Measurements from ENCODE around the gene CSNK1D. TPM values are rescaled to one million over a fixed set of nuclear protein-coding genes. Genes with fewer than 3 reads are reported as not detected.

The CSNK1D gene
- total and polyA plus RNA-seq, 10 of the 15 experiments (the other 5 are each of a cell fraction or from before 2014, with no cell fraction given), result 5.7 to 105 (median 58.1) TPM

DNA sequence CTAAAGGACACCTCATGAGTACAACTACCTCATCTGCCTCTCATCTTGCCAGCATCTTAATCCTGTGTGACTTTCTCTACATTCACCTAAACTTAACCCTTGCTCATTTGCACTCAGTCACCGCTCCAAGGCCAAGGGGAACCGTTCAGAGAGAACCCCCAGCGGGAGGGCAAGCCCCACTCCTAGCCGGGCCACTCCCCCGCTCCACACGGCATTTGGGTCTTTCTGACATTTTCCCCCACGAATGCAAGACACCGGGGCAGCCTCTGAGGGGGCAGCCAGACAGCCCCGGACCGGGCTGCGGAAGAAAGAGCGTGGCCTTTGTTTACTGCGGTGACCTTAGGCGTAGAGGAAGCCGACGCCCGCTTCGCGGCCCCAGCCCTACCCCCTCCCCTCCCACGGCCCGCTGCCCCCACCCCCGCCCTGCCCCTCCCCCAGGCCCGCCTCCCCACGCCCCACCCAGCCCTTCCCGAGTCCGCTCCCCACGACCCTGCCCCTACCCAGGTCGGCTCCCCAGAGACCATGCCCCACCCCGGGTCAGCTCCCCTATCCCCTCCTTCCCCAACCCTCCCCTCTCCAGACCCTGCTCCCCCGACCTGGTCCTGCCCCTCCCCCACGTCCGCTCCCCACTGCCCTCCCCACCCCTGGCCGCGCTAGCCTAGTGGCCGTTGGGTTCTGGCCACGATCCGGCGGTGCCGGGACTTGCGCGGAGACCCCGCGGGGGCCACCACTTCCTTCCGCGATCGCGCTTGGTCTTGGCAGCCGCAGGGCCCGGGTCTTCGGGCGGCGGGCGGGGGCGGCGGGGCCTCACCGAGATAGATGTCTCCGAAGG, 789 bp downstream of the CSNK1D start (continued):
- TF ChIP-seq, protein P1, sequence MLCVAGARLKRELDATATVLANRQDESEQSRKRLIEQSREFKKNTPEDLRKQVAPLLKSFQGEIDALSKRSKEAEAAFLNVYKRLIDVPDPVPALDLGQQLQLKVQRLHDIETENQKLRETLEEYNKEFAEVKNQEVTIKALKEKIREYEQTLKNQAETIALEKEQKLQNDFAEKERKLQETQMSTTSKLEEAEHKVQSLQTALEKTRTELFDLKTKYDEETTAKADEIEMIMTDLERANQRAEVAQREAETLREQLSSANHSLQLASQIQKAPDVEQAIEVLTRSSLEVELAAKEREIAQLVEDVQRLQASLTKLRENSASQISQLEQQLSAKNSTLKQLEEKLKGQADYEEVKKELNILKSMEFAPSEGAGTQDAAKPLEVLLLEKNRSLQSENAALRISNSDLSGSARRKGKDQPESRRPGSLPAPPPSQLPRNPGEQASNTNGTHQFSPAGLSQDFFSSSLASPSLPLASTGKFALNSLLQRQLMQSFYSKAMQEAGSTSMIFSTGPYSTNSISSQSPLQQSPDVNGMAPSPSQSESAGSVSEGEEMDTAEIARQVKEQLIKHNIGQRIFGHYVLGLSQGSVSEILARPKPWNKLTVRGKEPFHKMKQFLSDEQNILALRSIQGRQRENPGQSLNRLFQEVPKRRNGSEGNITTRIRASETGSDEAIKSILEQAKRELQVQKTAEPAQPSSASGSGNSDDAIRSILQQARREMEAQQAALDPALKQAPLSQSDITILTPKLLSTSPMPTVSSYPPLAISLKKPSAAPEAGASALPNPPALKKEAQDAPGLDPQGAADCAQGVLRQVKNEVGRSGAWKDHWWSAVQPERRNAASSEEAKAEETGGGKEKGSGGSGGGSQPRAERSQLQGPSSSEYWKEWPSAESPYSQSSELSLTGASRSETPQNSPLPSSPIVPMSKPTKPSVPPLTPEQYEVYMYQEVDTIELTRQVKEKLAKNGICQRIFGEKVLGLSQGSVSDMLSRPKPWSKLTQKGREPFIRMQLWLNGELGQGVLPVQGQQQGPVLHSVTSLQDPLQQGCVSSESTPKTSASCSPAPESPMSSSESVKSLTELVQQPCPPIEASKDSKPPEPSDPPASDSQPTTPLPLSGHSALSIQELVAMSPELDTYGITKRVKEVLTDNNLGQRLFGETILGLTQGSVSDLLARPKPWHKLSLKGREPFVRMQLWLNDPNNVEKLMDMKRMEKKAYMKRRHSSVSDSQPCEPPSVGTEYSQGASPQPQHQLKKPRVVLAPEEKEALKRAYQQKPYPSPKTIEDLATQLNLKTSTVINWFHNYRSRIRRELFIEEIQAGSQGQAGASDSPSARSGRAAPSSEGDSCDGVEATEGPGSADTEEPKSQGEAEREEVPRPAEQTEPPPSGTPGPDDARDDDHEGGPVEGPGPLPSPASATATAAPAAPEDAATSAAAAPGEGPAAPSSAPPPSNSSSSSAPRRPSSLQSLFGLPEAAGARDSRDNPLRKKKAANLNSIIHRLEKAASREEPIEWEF (IDR thresholded peaks at IDR 0.05; ENCODE audit: insufficient replicate concordance, low read depth, low read length), result no peak
- TF ChIP-seq WRNIP1 (IDR thresholded peaks at IDR 0.05; ENCODE audit: borderline replicate concordance, low read depth, low read length) (peak; percentile 89; the same call in 1 of the 2 replicates), CEBPB (IDR thresholded peaks at IDR 0.05; ENCODE audit: borderline replicate concordance in 1 of 2, low read depth in 2 of 2, low read length in 2 of 2) (no peak), RCOR1 (conservative IDR thresholded peaks at IDR 0.05; ENCODE audit: low read depth, low read length) (no peak), ZNF274 (IDR thresholded peaks at IDR 0.05; ENCODE audit: insufficient read depth, insufficient read length) (no peak)

DNA sequence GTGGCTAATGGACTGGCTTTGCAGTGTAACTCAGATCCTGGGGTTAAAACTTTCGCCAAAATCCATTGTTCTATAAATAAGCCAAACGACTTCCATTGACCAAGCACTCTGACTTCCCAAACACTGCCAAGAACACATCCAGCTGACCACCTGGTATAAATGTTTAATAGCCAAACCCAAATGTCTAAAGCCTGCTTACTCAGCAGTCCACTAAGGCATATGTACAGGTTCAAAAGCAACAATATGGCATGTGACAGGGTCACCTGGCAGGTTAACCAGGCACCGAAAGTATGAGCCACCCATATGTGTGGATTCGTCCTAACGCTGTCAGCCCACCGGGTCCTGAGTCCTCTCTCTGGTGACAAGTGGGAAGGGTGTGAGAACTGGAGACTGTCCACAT, 2.1 kb downstream of the CSNK1D start:
- no peak overlapping the region for H3K27ac ChIP-seq (ENCODE audit: control insufficient read depth, insufficient read depth)
- H3K9ac ChIP-seq (ENCODE audit: control insufficient read depth, insufficient read depth, low read length), result no peak overlapping the region
- RAD21 ChIA-PET (ENCODE audit: unreplicated experiment), result interaction anchor here (0.6 to 1.4 kb wide), 2 partner anchors 30 to 147 kb away, joined by 4 to 5 read pairs; no protein-coding TSS in a partner anchor
- no peaks in the 10 kb centered on the region for H3K27me3 ChIP-seq (replicated peaks in 1 of 2; ENCODE audit: control insufficient read depth in 2 of 2, insufficient read depth in 2 of 2, low read length in 1 of 2)
- no peak for ATAC-seq
- SMC1A ChIA-PET (ENCODE audit: uncharacterized antibody, unreplicated experiment), result no interaction called here
- no peaks in the 10 kb centered on the region for H3K9me3 ChIP-seq (replicated peaks; ENCODE audit: control insufficient read depth, insufficient read depth, low read length)
- intact Hi-C loops (cut with micrococcal nuclease; ENCODE audit: unreplicated experiment) (no loop called here), in situ Hi-C loops (cut with MboI) (no loop called here)
- H3K4me1 ChIP-seq (ENCODE audit: control insufficient read depth, insufficient read depth, low read length), result peaks cover 12% of the 10 kb centered on the region
- CTCF ChIA-PET, result no interaction called here
- TF ChIP-seq POLR2A (IDR thresholded peaks at IDR 0.05; ENCODE audit: low read depth, low read length), result peak; percentile 46; the same call in 1 of the 2 replicates
- no peak for TF ChIP-seq BACH1 (IDR thresholded peaks at IDR 0.05; ENCODE audit: borderline replicate concordance)
- TF ChIP-seq, protein P2, sequence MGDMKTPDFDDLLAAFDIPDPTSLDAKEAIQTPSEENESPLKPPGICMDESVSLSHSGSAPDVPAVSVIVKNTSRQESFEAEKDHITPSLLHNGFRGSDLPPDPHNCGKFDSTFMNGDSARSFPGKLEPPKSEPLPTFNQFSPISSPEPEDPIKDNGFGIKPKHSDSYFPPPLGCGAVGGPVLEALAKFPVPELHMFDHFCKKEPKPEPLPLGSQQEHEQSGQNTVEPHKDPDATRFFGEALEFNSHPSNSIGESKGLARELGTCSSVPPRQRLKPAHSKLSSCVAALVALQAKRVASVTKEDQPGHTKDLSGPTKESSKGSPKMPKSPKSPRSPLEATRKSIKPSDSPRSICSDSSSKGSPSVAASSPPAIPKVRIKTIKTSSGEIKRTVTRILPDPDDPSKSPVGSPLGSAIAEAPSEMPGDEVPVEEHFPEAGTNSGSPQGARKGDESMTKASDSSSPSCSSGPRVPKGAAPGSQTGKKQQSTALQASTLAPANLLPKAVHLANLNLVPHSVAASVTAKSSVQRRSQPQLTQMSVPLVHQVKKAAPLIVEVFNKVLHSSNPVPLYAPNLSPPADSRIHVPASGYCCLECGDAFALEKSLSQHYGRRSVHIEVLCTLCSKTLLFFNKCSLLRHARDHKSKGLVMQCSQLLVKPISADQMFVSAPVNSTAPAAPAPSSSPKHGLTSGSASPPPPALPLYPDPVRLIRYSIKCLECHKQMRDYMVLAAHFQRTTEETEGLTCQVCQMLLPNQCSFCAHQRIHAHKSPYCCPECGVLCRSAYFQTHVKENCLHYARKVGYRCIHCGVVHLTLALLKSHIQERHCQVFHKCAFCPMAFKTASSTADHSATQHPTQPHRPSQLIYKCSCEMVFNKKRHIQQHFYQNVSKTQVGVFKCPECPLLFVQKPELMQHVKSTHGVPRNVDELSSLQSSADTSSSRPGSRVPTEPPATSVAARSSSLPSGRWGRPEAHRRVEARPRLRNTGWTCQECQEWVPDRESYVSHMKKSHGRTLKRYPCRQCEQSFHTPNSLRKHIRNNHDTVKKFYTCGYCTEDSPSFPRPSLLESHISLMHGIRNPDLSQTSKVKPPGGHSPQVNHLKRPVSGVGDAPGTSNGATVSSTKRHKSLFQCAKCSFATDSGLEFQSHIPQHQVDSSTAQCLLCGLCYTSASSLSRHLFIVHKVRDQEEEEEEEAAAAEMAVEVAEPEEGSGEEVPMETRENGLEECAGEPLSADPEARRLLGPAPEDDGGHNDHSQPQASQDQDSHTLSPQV (IDR thresholded peaks at IDR 0.05), result no peak
- H3K4me3 ChIP-seq, result peak overlapping the region; percentile 27; the same call in 1 of the 2 replicates
- peaks cover 15 to 21% of the 10 kb centered on the region in 2 experiments for H3K36me3 ChIP-seq (ENCODE audit: control insufficient read depth in 2 of 2, insufficient read depth in 2 of 2, low read length in 1 of 2)
- H3K79me2 ChIP-seq (ENCODE audit: control insufficient read depth, insufficient read depth, low read length), result peaks cover 66% of the 10 kb centered on the region
- peak overlapping the region; percentile 91 for H3K4me2 ChIP-seq (ENCODE audit: control insufficient read depth, insufficient read depth)
- peaks cover 25% of the 10 kb centered on the region for H4K20me1 ChIP-seq (ENCODE audit: control insufficient read depth, insufficient read depth)
- TSS peak; percentile 50 for BruUV-seq (replicated peaks)
- no peak overlapping the region for H2AFZ ChIP-seq (ENCODE audit: control insufficient read depth, low read depth, low read length)
- no peak for DNase-seq (ENCODE audit: low read depth, low spot score)
- 69% methylated on average over 6 of the region's 6 CpGs for WGBS (ENCODE audit: insufficient coverage, insufficient replicate concordance, low lambda C conversion rate, missing lambda C conversion rate)
- FAIRE-seq, result no peak
- POLR2A ChIA-PET, result interaction anchor here (0.7 kb wide), 1 partner anchor 182 kb away, joined by 3 read pairs; no protein-coding TSS in a partner anchor

Measured in GM12878 (cell line).